BE2C (cell line): ENCODE data around the gene NGLY1.

ENCODE experiments used
- DNase-seq: peaks from one replicate; pipeline ENCODE4 v3.0.0-alpha.2; 2020
- H3K27me3 ChIP-seq: fragments of 250-450 bp; sonication (Bioruptor Pico); 2 replicates; pipeline ENCODE4 v1.5.1; 2020; ENCODE audit warnings: mild to moderate bottlenecking
- H3K36me3 ChIP-seq: fragments of 250-450 bp; sonication (Bioruptor Pico); 2 replicates; pipeline ENCODE4 v1.5.1; 2020; ENCODE audit warnings: mild to moderate bottlenecking
- H3K4me1 ChIP-seq: fragments of 250-450 bp; sonication (Bioruptor Pico); 2 replicates; pipeline ENCODE4 v1.5.1; 2020
- H3K4me3 ChIP-seq: 2 replicates; pipeline ENCODE4 v1.5.1; 2011; ENCODE audit warnings: low read depth, low read length
- H3K9me3 ChIP-seq: fragments of 250-450 bp; sonication (Bioruptor Pico); 2 replicates; pipeline ENCODE4 v1.5.1; 2020
- TF ChIP-seq, protein P1 (sequence below): IDR thresholded peaks from 2 replicates; pipeline ENCODE4 v1.5.1; 2012; ENCODE audit warnings: mild to moderate bottlenecking, low read depth, low read length

NGLY1 gene

DNA sequence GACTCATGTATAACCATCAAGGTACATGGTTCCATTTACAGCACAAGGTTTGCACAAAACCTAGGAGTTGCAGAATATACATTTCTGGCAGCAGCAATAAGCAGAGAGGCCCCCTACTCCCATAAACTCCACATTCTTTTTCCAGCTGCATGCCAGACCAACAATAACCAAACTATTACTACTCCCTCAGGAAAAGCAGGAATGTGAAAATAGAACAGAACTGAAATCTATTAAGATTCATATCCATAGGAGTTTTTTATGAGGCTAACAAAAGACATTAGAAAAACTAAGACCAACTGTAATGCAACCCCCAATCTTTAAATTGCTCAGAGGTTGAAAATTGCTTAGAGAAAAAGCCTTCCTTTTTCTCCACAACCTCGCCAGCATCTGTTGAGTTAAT lies 90.9 kb downstream of the NGLY1 start:
- DNase-seq = no peak
- no peak overlapping the region for H3K4me3 ChIP-seq
- H3K4me1 ChIP-seq = no peaks in the 10 kb centered on the region
- TF ChIP-seq, protein P1, sequence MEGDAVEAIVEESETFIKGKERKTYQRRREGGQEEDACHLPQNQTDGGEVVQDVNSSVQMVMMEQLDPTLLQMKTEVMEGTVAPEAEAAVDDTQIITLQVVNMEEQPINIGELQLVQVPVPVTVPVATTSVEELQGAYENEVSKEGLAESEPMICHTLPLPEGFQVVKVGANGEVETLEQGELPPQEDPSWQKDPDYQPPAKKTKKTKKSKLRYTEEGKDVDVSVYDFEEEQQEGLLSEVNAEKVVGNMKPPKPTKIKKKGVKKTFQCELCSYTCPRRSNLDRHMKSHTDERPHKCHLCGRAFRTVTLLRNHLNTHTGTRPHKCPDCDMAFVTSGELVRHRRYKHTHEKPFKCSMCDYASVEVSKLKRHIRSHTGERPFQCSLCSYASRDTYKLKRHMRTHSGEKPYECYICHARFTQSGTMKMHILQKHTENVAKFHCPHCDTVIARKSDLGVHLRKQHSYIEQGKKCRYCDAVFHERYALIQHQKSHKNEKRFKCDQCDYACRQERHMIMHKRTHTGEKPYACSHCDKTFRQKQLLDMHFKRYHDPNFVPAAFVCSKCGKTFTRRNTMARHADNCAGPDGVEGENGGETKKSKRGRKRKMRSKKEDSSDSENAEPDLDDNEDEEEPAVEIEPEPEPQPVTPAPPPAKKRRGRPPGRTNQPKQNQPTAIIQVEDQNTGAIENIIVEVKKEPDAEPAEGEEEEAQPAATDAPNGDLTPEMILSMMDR = no peak
- no peaks in the 10 kb centered on the region for H3K9me3 ChIP-seq
- no peaks in the 10 kb centered on the region for H3K27me3 ChIP-seq
- H3K36me3 ChIP-seq = no peaks in the 10 kb centered on the region

DNA sequence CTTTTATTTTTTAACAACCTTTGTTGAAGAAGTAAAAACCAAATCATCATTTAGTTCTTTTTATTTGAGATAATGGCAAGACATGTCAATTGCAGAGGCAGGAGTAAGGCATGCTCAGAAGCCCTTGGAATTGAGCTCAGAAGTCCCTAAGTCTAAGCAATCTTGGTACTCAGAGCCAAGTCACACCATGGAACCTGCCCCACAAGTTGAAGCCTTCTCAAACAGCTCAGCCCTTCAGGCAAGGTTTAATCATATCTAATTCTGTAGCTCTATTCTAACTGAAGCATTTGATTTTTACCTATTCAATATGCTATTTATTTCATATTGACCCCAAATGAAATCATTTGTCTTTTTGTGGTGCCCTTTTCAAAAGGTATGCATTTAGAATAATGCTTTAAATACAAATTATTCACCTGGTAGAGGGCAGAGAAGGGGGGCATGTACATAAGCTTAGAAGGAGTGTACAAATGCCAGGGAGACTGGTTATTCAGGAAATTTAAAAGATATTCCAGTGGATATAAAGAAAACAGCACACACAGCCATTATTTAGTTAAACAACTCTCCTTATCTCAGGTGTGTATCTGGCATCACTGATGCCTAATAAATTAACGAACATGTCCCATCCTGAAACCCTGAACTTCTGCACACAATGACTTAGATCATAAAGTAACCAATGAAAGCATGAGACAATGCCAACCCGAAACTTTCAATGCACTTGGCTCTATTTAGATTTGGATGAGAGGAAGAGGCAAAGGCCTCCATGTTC lies 92.3 kb downstream of the NGLY1 start:
- no peaks in the 10 kb centered on the region for H3K36me3 ChIP-seq
- H3K27me3 ChIP-seq = no peaks in the 10 kb centered on the region
- H3K4me3 ChIP-seq = no peak overlapping the region
- DNase-seq = no peak
- H3K9me3 ChIP-seq = no peaks in the 10 kb centered on the region
- TF ChIP-seq, protein P1 = no peak
- H3K4me1 ChIP-seq = no peaks in the 10 kb centered on the region

DNA sequence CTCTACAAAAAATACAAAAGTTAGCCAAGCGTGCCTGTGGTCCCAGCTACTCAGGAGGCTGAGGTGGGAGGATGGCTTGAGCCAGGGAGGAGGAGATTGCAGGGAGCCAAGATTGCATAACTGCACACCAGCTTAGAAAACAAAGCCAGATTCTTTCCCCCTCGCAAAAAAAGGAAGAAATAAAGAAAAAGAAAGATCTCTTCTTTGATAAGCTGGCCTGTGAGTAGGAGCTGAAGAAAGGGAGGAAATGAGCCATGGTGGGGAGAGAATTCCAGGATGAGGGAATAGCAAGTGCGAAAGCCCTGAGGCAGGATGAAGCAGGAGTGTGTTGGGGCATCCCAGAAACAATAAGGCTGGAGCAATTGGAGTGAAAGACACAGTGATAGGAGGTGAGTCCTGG lies 94.0 kb downstream of the NGLY1 start:
- Histone ChIP-seq H3K9me3 (no peaks in the 10 kb centered on the region), H3K36me3 (no peaks in the 10 kb centered on the region), H3K4me1 (no peaks in the 10 kb centered on the region), H3K4me3 (no peak overlapping the region), H3K27me3 (no peaks in the 10 kb centered on the region)
- DNase-seq = no peak
- TF ChIP-seq, protein P1 = no peak

DNA sequence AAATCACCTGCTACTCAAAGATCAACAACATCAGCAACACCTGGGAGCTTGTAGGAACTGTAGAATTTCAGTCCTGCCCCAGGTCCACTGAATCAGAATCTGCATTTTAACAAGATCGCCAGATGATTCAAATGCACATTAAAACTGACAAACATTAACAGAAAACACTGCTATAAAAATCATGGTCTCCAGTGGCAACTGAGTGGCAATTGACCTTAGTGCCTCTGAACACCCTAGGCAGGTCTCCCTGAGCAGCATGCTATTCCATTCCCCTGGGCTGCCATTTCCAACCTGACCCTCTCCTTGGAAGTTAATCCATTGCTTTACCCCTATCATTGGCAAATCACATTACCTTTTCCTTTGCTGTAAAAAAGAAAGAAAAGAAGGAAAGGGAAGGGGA lies 95.5 kb downstream of the NGLY1 start:
- Histone ChIP-seq H3K36me3 (no peaks in the 10 kb centered on the region), H3K9me3 (no peaks in the 10 kb centered on the region), H3K4me1 (no peaks in the 10 kb centered on the region), H3K4me3 (no peak overlapping the region), H3K27me3 (no peaks in the 10 kb centered on the region)
- TF ChIP-seq, protein P1 = no peak
- DNase-seq = no peak

DNA sequence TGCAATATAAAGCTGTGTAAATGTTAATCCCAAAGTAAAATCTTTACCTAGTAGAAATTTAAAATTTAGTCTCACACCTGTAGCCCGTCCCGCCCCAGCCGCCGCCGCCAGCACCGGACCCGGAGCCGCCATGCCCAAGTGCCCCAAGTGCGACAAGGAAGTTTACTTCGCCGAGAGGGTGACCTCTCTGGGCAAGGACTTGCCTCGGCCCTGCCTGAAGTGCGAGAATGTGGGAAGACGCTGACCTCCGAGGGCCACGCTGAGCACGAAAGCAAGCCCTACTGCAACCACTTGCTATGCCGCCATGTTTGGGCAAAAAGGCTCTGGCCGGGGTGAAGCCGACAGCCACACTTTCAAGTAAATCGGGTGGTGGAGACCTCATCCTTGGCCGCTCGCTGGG lies 96.5 kb downstream of the NGLY1 start:
- Histone ChIP-seq H3K9me3 (no peaks in the 10 kb centered on the region), H3K36me3 (no peaks in the 10 kb centered on the region), H3K4me1 (no peaks in the 10 kb centered on the region), H3K27me3 (no peaks in the 10 kb centered on the region), H3K4me3 (no peak overlapping the region)
- TF ChIP-seq, protein P1 = no peak
- no peak for DNase-seq

DNA sequence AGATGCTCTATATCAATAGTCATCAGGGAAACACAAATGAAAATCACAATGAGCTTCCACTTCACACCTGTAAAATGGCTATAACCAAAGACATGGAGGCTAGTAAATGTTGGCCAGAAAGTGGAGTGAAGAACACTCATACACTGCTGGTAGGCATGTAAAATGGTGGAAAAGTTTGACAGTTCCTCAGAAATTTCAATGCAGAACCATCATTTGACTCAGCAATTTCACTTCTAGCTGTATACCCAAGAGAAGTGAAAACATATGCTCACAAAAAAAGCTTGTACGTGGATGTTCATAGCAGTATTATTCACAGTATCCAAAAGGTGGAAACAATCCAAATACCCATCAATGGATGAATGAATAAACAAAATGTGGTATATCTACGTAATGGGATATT lies 99.4 kb downstream of the NGLY1 start:
- Histone ChIP-seq H3K36me3 (no peaks in the 10 kb centered on the region), H3K4me3 (no peak overlapping the region), H3K9me3 (no peaks in the 10 kb centered on the region), H3K27me3 (no peaks in the 10 kb centered on the region), H3K4me1 (no peaks in the 10 kb centered on the region)
- TF ChIP-seq, protein P1 = no peak
- no peak for DNase-seq
